ENCODE data around the gene ZNF862. TPM values are rescaled to one million over a fixed set of nuclear protein-coding genes. Genes with fewer than 3 reads are reported as not detected.

Gene ZNF862
- total RNA-seq, 4 donors from 2014 or later, result 12.9 to 18.1 (median 14.7) TPM

GRCh38 chr7:149884541-149884940 is 46.4 kb downstream of the ZNF862 start:
- no peak for TF ChIP-seq CTCF (IDR thresholded peaks at IDR 0.05; ENCODE audit: low read depth)

- TF ChIP-seq CTCF (IDR thresholded peaks at IDR 0.05; ENCODE audit: low read depth), result no peak
Observed at GRCh38 chr7:149885191-149886017, 47.2 kb downstream of the ZNF862 start.

- TF ChIP-seq CTCF (IDR thresholded peaks at IDR 0.05; ENCODE audit: low read depth), result no peak
Observed at GRCh38 chr7:149886018-149886415, 47.8 kb downstream of the ZNF862 start.

GRCh38 chr7:149887311-149887710 is 49.1 kb downstream of the ZNF862 start:
- TF ChIP-seq CTCF (IDR thresholded peaks at IDR 0.05; ENCODE audit: low read depth), result no peak

Small RNAs within 50 kb of the gene (small RNA-seq; reads per million reads assigned to genes)
- not detected for gene AC093458.1

Other genes starting within 250 kb of the ZNF862 start
- gene ZNF467, start 64.8 kb upstream of the ZNF862 start, total RNA-seq, result 10 to 100 TPM in 1 of 4 donors, 1 to 10 TPM in 3; 3.6 to 21.5 (median 4.6) TPM
- gene ATP6V0E2, start 35.6 kb downstream of the ZNF862 start, total RNA-seq, result 10 to 100 TPM in 3 of 4 donors, 1 to 10 TPM in 1; 7.5 to 32.8 (median 13.5) TPM